Colonic mucosa (tissue), 4 donors: ENCODE measurements around the gene TWF2. TPM values are rescaled to one million over a fixed set of nuclear protein-coding genes. Genes with fewer than 3 reads are reported as not detected.
A peak's percentile ranks its signal among the peaks of the same experiment; 100 is the strongest.

Source experiments
- DNase-seq: peaks from one replicate; pipeline ENCODE4 v3.0.0-alpha.2; 2020
- H3K27ac ChIP-seq: fragments of 200-600 bp; one replicate; pipeline ENCODE4 v1.8.0; 2021
- H3K27me3 ChIP-seq: fragments of 200-600 bp; one replicate; pipeline ENCODE4 v1.8.0; 2021
- H3K36me3 ChIP-seq: fragments of 200-600 bp; one replicate; pipeline ENCODE4 v1.8.0; 2021
- H3K4me1 ChIP-seq: fragments of 200-600 bp; one replicate; pipeline ENCODE4 v1.8.0; 2021; ENCODE audit warnings: mild to moderate bottlenecking
- H3K4me3 ChIP-seq: fragments of 200-600 bp; one replicate; pipeline ENCODE4 v1.8.0; 2021
- H3K9ac ChIP-seq, 2 donors: one replicate each; pipeline ENCODE4 v1.7.0; 2013; ENCODE audit warnings: control low read depth in 2 of 2, low read depth in 2 of 2, low read length in 2 of 2
- H3K9me3 ChIP-seq: fragments of 200-600 bp; one replicate; pipeline ENCODE4 v1.8.0; 2021
- CTCF ChIP-seq: fragments of 200-600 bp; IDR thresholded peaks from one replicate; pipeline ENCODE4 v1.8.0; 2022; ENCODE audit warnings: antibody characterized with exemption, mild to moderate bottlenecking
- intact Hi-C: fragments of 100-400 bp; cut with DNase I; formaldehyde crosslinking; loops from one replicate; pipeline ENCODE4 v1.14.1; 2022
- total RNA-seq, 2 donors: library from RNA; stranded (reverse); fragmentation: NEBNext Ultra II Directional in 1 of 2; extraction: Animal tissue kit (Norgen Biotek cat#: 25700) in 1 of 2; gene quantifications; one replicate each; pipeline ENCODE4 v1.2.1, GENCODE V29; 2021
- donor health status: healthy.
- donor health status: DM: no; HTN: no; CAD: no.
- donor health status: DM: no; HTN: no; CAD: no.

The TWF2 gene
- total RNA-seq, 2 donors from 2014 or later, result 44.2 to 45.0 TPM

- TF ChIP-seq CTCF, result no peak
- Histone ChIP-seq H3K9me3 (no peaks in the 10 kb centered on the region), H3K36me3 (no peaks in the 10 kb centered on the region), H3K4me1 (peaks cover 19% of the 10 kb centered on the region), H3K27ac (peak overlapping the region; percentile 84), H3K4me3 (no peak overlapping the region), H3K9ac (no peak overlapping the region), H3K27me3 (no peaks in the 10 kb centered on the region)
- intact Hi-C loops, result loop anchor here (5.0 kb wide), 1 partner anchor 37 kb away; no protein-coding TSS in a partner anchor
- DNase-seq, result peak; percentile 64
Measured at GRCh38 chr3:52194485-52195290, 44.3 kb downstream of the TWF2 start.

GRCh38 chr3:52193065-52193464, 45.9 kb downstream of the TWF2 start:
- Histone ChIP-seq H3K9ac (no peak overlapping the region), H3K4me3 (no peak overlapping the region), H3K4me1 (peaks cover 16% of the 10 kb centered on the region), H3K36me3 (no peaks in the 10 kb centered on the region), H3K27ac (no peak overlapping the region), H3K9me3 (no peaks in the 10 kb centered on the region), H3K27me3 (no peaks in the 10 kb centered on the region)
- no peak for TF ChIP-seq CTCF
- intact Hi-C loops, result loop anchor here (5.0 kb wide), 1 partner anchor 36 kb away; no protein-coding TSS in a partner anchor
- DNase-seq, result no peak

GRCh38 chr3:52191663-52192062, 47.3 kb downstream of the TWF2 start:
- DNase-seq, result no peak
- no peaks in the 10 kb centered on the region for H3K27me3 ChIP-seq
- H3K27ac ChIP-seq, result no peak overlapping the region
- no peaks in the 10 kb centered on the region for H3K9me3 ChIP-seq
- no peaks in the 10 kb centered on the region for H3K36me3 ChIP-seq
- TF ChIP-seq CTCF, result no peak
- intact Hi-C loops, result loop anchor here (5.0 kb wide), 1 partner anchor 34 kb away; no protein-coding TSS in a partner anchor
- H3K4me1 ChIP-seq, result peaks cover 6% of the 10 kb centered on the region
- no peak overlapping the region for H3K9ac ChIP-seq
- H3K4me3 ChIP-seq, result no peak overlapping the region

- peak overlapping the region in 1 of 2 donors; percentile 12 for H3K9ac ChIP-seq
- H3K9me3 ChIP-seq, result no peaks in the 10 kb centered on the region
- TF ChIP-seq CTCF, result no peak
- peak overlapping the region; percentile 51 for H3K27ac ChIP-seq
- no peaks in the 10 kb centered on the region for H3K4me1 ChIP-seq
- intact Hi-C loops, result loop anchor here (5.0 kb wide), 1 partner anchor 33 kb away; no protein-coding TSS in a partner anchor
- DNase-seq, result peak; percentile 40
- no peaks in the 10 kb centered on the region for H3K36me3 ChIP-seq
- no peak overlapping the region for H3K4me3 ChIP-seq
- H3K27me3 ChIP-seq, result no peaks in the 10 kb centered on the region
Measured at GRCh38 chr3:52190294-52191074, 48.5 kb downstream of the TWF2 start.

GRCh38 chr3:52188556-52188955, 50.4 kb downstream of the TWF2 start:
- no peak overlapping the region for H3K4me3 ChIP-seq
- TF ChIP-seq CTCF, result no peak
- intact Hi-C loops, result no loop called here
- no peaks in the 10 kb centered on the region for H3K36me3 ChIP-seq
- H3K9ac ChIP-seq, result no peak overlapping the region
- no peaks in the 10 kb centered on the region for H3K27me3 ChIP-seq
- DNase-seq, result no peak
- no peak overlapping the region for H3K27ac ChIP-seq
- no peaks in the 10 kb centered on the region for H3K9me3 ChIP-seq
- H3K4me1 ChIP-seq, result no peaks in the 10 kb centered on the region
